Dermis blood vessel endothelial cell (primary cell): ENCODE results near the gene CD34. TPM values are rescaled to one million over a fixed set of nuclear protein-coding genes. Genes with fewer than 3 reads are reported as not detected.

Experiments used
- DNase-seq: peaks from one replicate; pipeline ENCODE4 v3.0.0; 2010
- total RNA-seq: library from RNA; depleted of rRNA; stranded (reverse); fragments of >200 nt; gene quantifications from 2 replicates; pipeline ENCODE4 v1.2.3, GENCODE V29; 2014

The CD34 gene
- total RNA-seq, 1 donor from 2014 or later, result 126 TPM

DNA sequence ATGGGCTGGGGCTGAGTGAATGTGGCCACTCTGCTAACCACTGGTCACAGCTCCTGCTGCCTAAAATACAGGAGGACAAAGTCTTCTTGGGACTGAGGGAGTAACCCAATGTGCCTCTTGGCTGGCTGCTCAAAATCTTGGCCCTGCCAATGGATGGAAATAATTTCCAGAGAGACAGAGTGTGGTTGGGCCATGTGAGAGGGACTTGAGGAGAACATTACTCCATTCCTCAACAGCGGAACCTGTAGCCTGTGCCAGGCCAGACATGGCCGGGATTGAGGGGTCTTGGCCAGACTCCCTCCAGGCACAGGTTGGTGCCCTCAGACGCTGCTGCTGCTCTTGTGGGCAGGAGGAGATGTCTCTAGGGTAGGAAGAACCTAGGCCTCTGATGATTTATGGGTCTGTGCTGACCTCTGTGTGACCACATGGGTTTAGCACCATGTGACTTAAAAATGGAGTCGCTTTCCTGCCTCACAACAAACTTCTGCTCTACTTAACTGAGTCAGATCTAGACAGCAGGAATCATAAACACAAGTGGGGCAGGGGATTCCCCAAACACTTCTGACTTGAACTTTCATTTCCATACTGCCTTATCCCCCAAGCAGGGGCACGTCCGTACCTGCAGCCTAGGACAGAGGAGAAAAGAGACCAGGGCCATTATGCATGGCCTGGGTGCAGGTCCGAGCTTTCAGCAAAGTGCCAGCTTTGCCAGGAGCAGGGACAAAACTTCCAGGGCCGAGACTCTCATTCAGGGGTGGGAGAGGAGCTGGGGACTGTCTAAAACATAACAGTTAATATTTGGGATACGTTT, 79.2 kb downstream of the CD34 start:
- DNase-seq, result peak; percentile 57

Other genes starting within 250 kb of the CD34 start
- gene CD46, start 159.1 kb downstream of the CD34 start, total RNA-seq, result 122 and 176 TPM in 2 replicates